ENCODE measurements around the gene GSG1L.

Gene GSG1L

DNA sequence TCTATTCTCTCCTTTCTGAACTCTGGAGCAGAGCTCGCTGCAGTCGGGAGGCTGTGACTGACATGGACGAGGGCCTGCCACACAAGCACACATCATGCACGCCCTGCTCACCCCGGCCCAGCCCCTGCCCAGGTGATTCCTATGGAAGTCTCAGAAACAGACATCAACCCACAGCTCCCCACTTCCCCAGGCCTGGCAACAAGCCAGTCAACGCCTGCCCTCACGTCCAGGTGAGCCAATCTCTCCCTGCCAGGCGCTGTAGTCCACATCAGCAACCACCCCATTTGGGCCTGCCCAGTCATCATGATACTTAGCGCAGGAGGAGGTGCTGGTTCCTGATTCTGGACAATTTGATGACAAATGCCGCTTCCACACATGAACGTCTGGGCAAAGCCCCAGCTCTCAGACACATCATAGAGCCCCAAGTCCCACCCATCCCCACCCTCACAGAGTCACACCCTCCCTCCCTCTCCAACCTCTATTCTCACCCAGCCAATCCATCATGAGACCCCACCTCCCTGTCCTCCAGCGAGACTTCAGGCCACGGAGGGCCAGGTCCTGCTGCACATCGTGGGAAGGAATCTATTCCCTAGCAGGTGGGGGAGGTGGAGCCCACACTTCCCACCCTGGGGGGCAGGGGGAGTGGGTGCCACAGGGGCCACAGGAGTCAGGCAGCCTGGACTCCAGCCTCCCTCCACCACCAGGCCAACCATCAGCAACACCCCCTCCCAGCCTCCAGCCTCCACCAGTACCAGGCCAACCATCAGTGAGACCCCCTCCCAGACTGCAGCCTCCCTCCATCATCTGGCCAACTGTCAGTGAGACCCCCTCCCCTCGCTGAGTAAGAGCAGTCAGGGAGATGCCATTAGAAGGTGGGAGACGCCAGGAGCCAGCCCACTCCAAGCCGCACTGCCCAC, 33.7 kb upstream of the GSG1L start:
- no peak for TF ChIP-seq MYC (IDR thresholded peaks at IDR 0.05; ENCODE audit: low read depth, low read length)
- no peak for TF ChIP-seq POLR2A (IDR thresholded peaks at IDR 0.05; ENCODE audit: extremely low read depth, insufficient read length)
- TF ChIP-seq CTCF (IDR thresholded peaks at IDR 0.05; ENCODE audit: low read depth, low read length): no peak
- TF ChIP-seq MAX (IDR thresholded peaks at IDR 0.05; ENCODE audit: low read depth, low read length): no peak
- DNase-seq (ENCODE audit: low read depth): no peak
- H3K4me3 ChIP-seq (ENCODE audit: low read depth, low read length): no peak overlapping the region

GRCh38 chr16:28093385-28093725, 29.8 kb upstream of the GSG1L start:
- TF ChIP-seq CTCF (IDR thresholded peaks at IDR 0.05; ENCODE audit: low read depth, low read length): no peak
- TF ChIP-seq MAX (IDR thresholded peaks at IDR 0.05; ENCODE audit: low read depth, low read length): no peak
- TF ChIP-seq POLR2A (IDR thresholded peaks at IDR 0.05; ENCODE audit: extremely low read depth, insufficient read length): no peak
- no peak for TF ChIP-seq MYC (IDR thresholded peaks at IDR 0.05; ENCODE audit: low read depth, low read length)
- no peak overlapping the region for H3K4me3 ChIP-seq (ENCODE audit: low read depth, low read length)
- DNase-seq (ENCODE audit: low read depth): no peak

DNA sequence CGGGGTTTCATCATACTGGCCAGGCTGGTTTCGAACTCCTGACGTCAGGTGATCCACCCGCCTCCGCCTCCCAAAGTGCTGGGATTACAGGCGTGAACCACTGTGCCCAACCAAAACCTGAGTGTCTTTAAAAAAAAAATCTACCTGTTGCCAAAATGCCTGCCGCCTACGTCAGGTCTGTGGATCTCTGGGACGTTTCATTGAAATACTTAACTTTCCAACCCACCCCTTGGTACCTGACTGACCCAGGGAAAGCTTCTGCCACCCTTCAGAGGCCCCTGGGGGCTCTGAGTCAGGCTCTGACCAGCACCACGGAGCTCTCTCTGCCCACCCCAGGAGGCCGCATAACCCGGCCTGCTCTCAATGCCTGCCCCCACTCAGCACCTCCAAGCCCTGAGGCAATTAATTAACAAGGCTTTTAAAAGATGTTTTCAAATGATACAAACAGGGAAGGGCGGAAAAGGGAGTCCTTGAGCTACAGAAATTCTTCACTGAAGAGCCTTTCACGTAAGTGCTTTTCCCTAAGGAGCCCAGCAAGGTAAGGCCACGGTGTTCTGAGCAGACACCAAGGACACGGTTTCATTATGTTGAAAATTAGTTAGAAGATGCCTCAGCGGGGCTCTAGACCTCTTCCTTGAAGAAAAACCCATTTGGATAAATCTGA, 29.3 kb upstream of the GSG1L start:
- TF ChIP-seq POLR2A (IDR thresholded peaks at IDR 0.05; ENCODE audit: extremely low read depth, insufficient read length) (no peak), CTCF (IDR thresholded peaks at IDR 0.05; ENCODE audit: low read depth, low read length) (no peak), MAX (IDR thresholded peaks at IDR 0.05; ENCODE audit: low read depth, low read length) (no peak), MYC (IDR thresholded peaks at IDR 0.05; ENCODE audit: low read depth, low read length) (no peak)
- DNase-seq (ENCODE audit: low read depth): no peak
- no peak overlapping the region for H3K4me3 ChIP-seq (ENCODE audit: low read depth, low read length)

- DNase-seq (ENCODE audit: low read depth): no peak
- TF ChIP-seq CTCF (IDR thresholded peaks at IDR 0.05; ENCODE audit: low read depth, low read length) (no peak), MAX (IDR thresholded peaks at IDR 0.05; ENCODE audit: low read depth, low read length) (no peak), POLR2A (IDR thresholded peaks at IDR 0.05; ENCODE audit: extremely low read depth, insufficient read length) (no peak), MYC (IDR thresholded peaks at IDR 0.05; ENCODE audit: low read depth, low read length) (no peak)
- no peak overlapping the region for H3K4me3 ChIP-seq (ENCODE audit: low read depth, low read length)
Observed at GRCh38 chr16:28091656-28092055, 28.1 kb upstream of the GSG1L start.

GRCh38 chr16:28090646-28091377, 27.3 kb upstream of the GSG1L start:
- H3K4me3 ChIP-seq (ENCODE audit: low read depth, low read length): no peak overlapping the region
- no peak for TF ChIP-seq MAX (IDR thresholded peaks at IDR 0.05; ENCODE audit: low read depth, low read length)
- TF ChIP-seq POLR2A (IDR thresholded peaks at IDR 0.05; ENCODE audit: extremely low read depth, insufficient read length): no peak
- no peak for TF ChIP-seq CTCF (IDR thresholded peaks at IDR 0.05; ENCODE audit: low read depth, low read length)
- TF ChIP-seq MYC (IDR thresholded peaks at IDR 0.05; ENCODE audit: low read depth, low read length): no peak
- no peak for DNase-seq (ENCODE audit: low read depth)

All from NB4 (cell line).